Endothelial cell of umbilical vein (primary cell): ENCODE data around the gene ACTN3. TPM values are rescaled to one million over a fixed set of nuclear protein-coding genes. Genes with fewer than 3 reads are reported as not detected.
A peak's percentile ranks its signal among the peaks of the same experiment; 100 is the strongest.

ENCODE experiments used
- BruUV-seq: library from RNA; stranded (reverse); fragments of 400-500 nt; replicated peaks from 2 replicates; lab custom pipeline; 2021; lab: Mats Ljungman, UMichigan
- CTCF ChIA-PET: fragments of 300-600, 350-600 bp; sonication (Branson Sonifier 250); formaldehyde crosslinking; loops from one replicate; lab custom pipeline; 2021; ENCODE audit warnings: antibody characterized with exemption, inconsistent platforms; lab: Charles Lee
- POLR2A ChIA-PET: fragments of 300-600, 350-600 bp; sonication (Branson Sonifier 250); formaldehyde crosslinking; loops from one replicate; lab custom pipeline; 2021; ENCODE audit warnings: antibody characterized with exemption, inconsistent platforms; lab: Charles Lee
- DNase-seq: peaks from one replicate; pipeline ENCODE4 v3.0.0-alpha.2; 2011; ENCODE audit warnings: low read depth, low spot score
- FAIRE-seq: peaks from 2 replicates; lab custom pipeline; 2011; peaks lifted over from hg19 to GRCh38; lab: Jason Lieb, UNC
- H2AFZ ChIP-seq: 2 replicates; pipeline ENCODE4 v1.6.0; 2012; ENCODE audit warnings: low read depth, low read length, control low read depth, inconsistent platforms
- H3K27ac ChIP-seq: 2 replicates; pipeline ENCODE4 v1.5.1; 2011; ENCODE audit warnings: low read depth, mild to moderate bottlenecking, control low read depth, low read length, moderate library complexity; ENCODE audit not compliant: insufficient read depth
- H3K27me3 ChIP-seq, 2 experiments: 2 replicates each; pipeline versions ENCODE4 v1.6.0 to v1.6.1; 2011; ENCODE audit warnings: low read length in 2 of 2, mixed read lengths in 1 of 2; ENCODE audit not compliant: control insufficient read depth in 2 of 2, insufficient read depth in 2 of 2
- H3K36me3 ChIP-seq, 2 experiments: 2 replicates in 1 of 2; 3 replicates in 1 of 2; pipeline ENCODE4 v1.5.1; 2011; ENCODE audit warnings: low read length in 2 of 2, mild to moderate bottlenecking in 1 of 2, moderate library complexity in 1 of 2; ENCODE audit not compliant: control insufficient read depth in 2 of 2, insufficient read depth in 2 of 2; ENCODE audit errors: extremely low read depth in 1 of 2
- H3K4me1 ChIP-seq: 3 replicates; pipeline ENCODE4 v1.5.1; 2011; ENCODE audit warnings: mild to moderate bottlenecking, low read length; ENCODE audit not compliant: control insufficient read depth, insufficient read depth; ENCODE audit errors: extremely low read depth
- H3K4me2 ChIP-seq: 2 replicates; pipeline ENCODE4 v1.6.1; 2011; ENCODE audit warnings: low read length, control low read depth, mixed read lengths; ENCODE audit not compliant: insufficient read depth
- H3K4me3 ChIP-seq, 3 experiments: fragments of 200-600 bp in 1 of 3; sonication (generic), shearing (Covaris generic) in 1 of 3; replicated peaks in 1 of 3; 2 replicates each; pipeline ENCODE4 v1.5.1; 2011 to 2016; ENCODE audit warnings: control low read depth in 3 of 3, low read length in 3 of 3, mild to moderate bottlenecking in 2 of 3, inconsistent platforms in 1 of 3, low read depth in 1 of 3, moderate library complexity in 1 of 3; ENCODE audit not compliant: insufficient read depth in 1 of 3
- H3K79me2 ChIP-seq: 2 replicates; pipeline ENCODE4 v1.6.0; 2012; ENCODE audit warnings: low read length, inconsistent platforms; ENCODE audit not compliant: control insufficient read depth, insufficient read depth
- H3K9ac ChIP-seq: replicated peaks from 2 replicates; pipeline ENCODE3; 2011; ENCODE audit warnings: low read length, control low read depth; ENCODE audit not compliant: insufficient read depth; ENCODE audit errors: extremely low read depth
- H3K9me1 ChIP-seq: replicated peaks from 3 replicates; pipeline ENCODE4 v1.6.0; 2011; ENCODE audit warnings: mild to moderate bottlenecking, low read length; ENCODE audit not compliant: control insufficient read depth, insufficient read depth; ENCODE audit errors: extremely low read depth
- H3K9me3 ChIP-seq: replicated peaks from 2 replicates; pipeline ENCODE4 v1.5.1; 2012; ENCODE audit warnings: low read length, inconsistent platforms; ENCODE audit not compliant: control insufficient read depth, insufficient read depth
- H4K20me1 ChIP-seq: replicated peaks from 2 replicates; pipeline ENCODE3; 2011; ENCODE audit warnings: mild to moderate bottlenecking, low read length; ENCODE audit not compliant: control insufficient read depth, insufficient read depth; ENCODE audit errors: extremely low read depth
- CTCF ChIP-seq, 2 donors: IDR thresholded peaks; 1 replicate in 1 of 2; 2 replicates in 1 of 2; pipeline ENCODE4 v1.5.1; 2011; ENCODE audit warnings: low read length in 2 of 2, mild to moderate bottlenecking in 2 of 2, moderate library complexity in 2 of 2, control low read depth in 1 of 2, inconsistent platforms in 1 of 2, low read depth in 1 of 2; ENCODE audit not compliant: insufficient read depth in 1 of 2; ENCODE audit errors: extremely low read depth in 1 of 2
- EZH2 ChIP-seq: IDR thresholded peaks from 2 replicates; pipeline ENCODE4 v1.6.1; 2012; ENCODE audit warnings: borderline replicate concordance, low read depth, mild to moderate bottlenecking, moderate library complexity, low read length, inconsistent platforms; ENCODE audit not compliant: severe bottlenecking
- FOS ChIP-seq: IDR thresholded peaks from 2 replicates; pipeline ENCODE4 v1.6.1; 2011; ENCODE audit warnings: mild to moderate bottlenecking, low read length, moderate library complexity, borderline replicate concordance; ENCODE audit not compliant: insufficient read depth
- GATA2 ChIP-seq: IDR thresholded peaks from 2 replicates; pipeline ENCODE4 v1.7.0; 2011; ENCODE audit warnings: low read depth, mild to moderate bottlenecking, moderate library complexity, mixed read lengths, low read length; ENCODE audit not compliant: insufficient read length, insufficient read depth
- JUN ChIP-seq: IDR thresholded peaks from 2 replicates; pipeline ENCODE4 v1.6.1; 2011; ENCODE audit warnings: borderline replicate concordance, low read depth; ENCODE audit not compliant: insufficient read length, insufficient read depth
- MAX ChIP-seq: IDR thresholded peaks from 2 replicates; pipeline ENCODE4 v1.6.1; 2011; ENCODE audit not compliant: insufficient read depth, insufficient read length
- MYC ChIP-seq: IDR thresholded peaks from one replicate; pipeline ENCODE4 v1.6.1; 2011; ENCODE audit warnings: mild to moderate bottlenecking, low read depth, low read length
- POLR2A ChIP-seq: IDR thresholded peaks from 2 replicates; pipeline ENCODE4 v1.6.1; 2012; ENCODE audit warnings: low read depth, mild to moderate bottlenecking, control low read depth, low read length
- POLR2AphosphoS5 ChIP-seq: IDR thresholded peaks from 2 replicates; pipeline ENCODE4 v1.6.1; 2012; ENCODE audit warnings: low read depth, mild to moderate bottlenecking, control low read depth, low read length, moderate library complexity; ENCODE audit not compliant: insufficient read depth
- dilution Hi-C: fragments of 300-500 bp; cut with MboI; formaldehyde crosslinking; loops from one replicate; pipeline ENCODE4 v1.15.0; 2019; ENCODE audit warnings: low sequenced_read_pairs; ENCODE audit not compliant: extremely low pct_ligation_motif_present
- intact Hi-C: fragments of 100-400 bp; cut with micrococcal nuclease; formaldehyde crosslinking; loops from one replicate; pipeline ENCODE4 v1.10.0; 2022
- polyA plus RNA-seq, 4 experiments: library from polyadenylated mRNA; depleted of rRNA in 3 of 4; stranded (reverse) in 3 of 4; unstranded in 1 of 4; fragments of >200 nt; gene quantifications; 2 replicates each; pipeline versions ENCODE4 v1.2.1 to v1.2.3, GENCODE V29; 2011 to 2012; ENCODE audit warnings: missing spikeins in 1 of 4
- total RNA-seq: library from RNA; stranded (reverse); gene quantifications from 2 replicates; pipeline ENCODE4 v1.2.3, GENCODE V29; 2021

The ACTN3 gene
- total and polyA plus RNA-seq, 2 donors (not counting 3 experiments of a cell fraction or from before 2014, with no cell fraction given) = 0.17 to 0.18 TPM

GRCh38 chr11:66568124-66568916, 21.6 kb downstream of the ACTN3 start, which contains the start of gene CTSF:
TSS of gene CTSF (minus strand) at chr11:66568606. CDS start at chr11:66568486, 120 bp downstream.
- Histone ChIP-seq H3K4me3 (peak within 1 kb of the TSS in 1 of 3 experiments; percentile 44), H3K9me1 (no peaks in the 10 kb centered on the region), H3K9ac (no peak within 1 kb of the TSS), H3K79me2 (no peaks in the 10 kb centered on the region), H2AFZ (peak within 1 kb of the TSS; percentile 70), H3K9me3 (no peaks in the 10 kb centered on the region), H4K20me1 (no peaks in the 10 kb centered on the region), H3K36me3 (no peaks in the 10 kb centered on the region), H3K4me1 (peaks cover 3% of the 10 kb centered on the region), H3K4me2 (peak within 1 kb of the TSS; percentile 69), H3K27me3 (no peaks in the 10 kb centered on the region), H3K27ac (no peak within 1 kb of the TSS)
- ChIA-PET POLR2A (interaction anchor here (0.6 to 1.8 kb wide), 4 partner anchors 48 to 364 kb away, joined by 3 to 4 read pairs (median 3); partner anchors contain the start of genes BBS1, RBM14 and RBM4), CTCF (interaction anchor here (0.8 to 2.9 kb wide), 8 partner anchors 9 to 110 kb away, joined by 3 to 18 read pairs (median 6); partner anchors contain the start of genes ACTN3, CCDC87, CCS and RBM4B)
- dilution Hi-C loops (no loop called here), intact Hi-C loops (no loop called here)
- DNase-seq (peak; percentile 85), FAIRE-seq (peak; percentile 87)
- no TSS peak for BruUV-seq
- no peak for TF ChIP-seq EZH2
- peak; percentile 95 for TF ChIP-seq MAX

GRCh38 chr11:66569076-66569475, 22.4 kb downstream of the ACTN3 start:
- no peak for FAIRE-seq
- H3K36me3 ChIP-seq = no peaks in the 10 kb centered on the region
- no peaks in the 10 kb centered on the region for H3K9me3 ChIP-seq
- ChIA-PET CTCF (interaction anchor here (0.8 to 2.9 kb wide), 9 partner anchors 9 to 183 kb away, joined by 3 to 18 read pairs (median 5); partner anchors contain the start of genes ACTN3, CCDC87, CCS and RBM4B), POLR2A (interaction anchor here (0.8 kb wide), 1 partner anchor 58 kb away, joined by 3 read pairs; the partner anchor contains the start of gene BBS1)
- no TSS peak for BruUV-seq
- peaks cover 3% of the 10 kb centered on the region for H3K4me1 ChIP-seq
- no peak overlapping the region for H3K27ac ChIP-seq
- no peaks in the 10 kb centered on the region for H3K27me3 ChIP-seq
- intact Hi-C loops (no loop called here), dilution Hi-C loops (no loop called here)
- no peaks in the 10 kb centered on the region for H3K79me2 ChIP-seq
- TF ChIP-seq EZH2 = no peak
- TF ChIP-seq FOS = no peak
- no peak for TF ChIP-seq GATA2
- TF ChIP-seq POLR2AphosphoS5 = no peak
- no peak for TF ChIP-seq CTCF (IDR thresholded peaks at IDR 0.05; ENCODE audit: extremely low read depth in 1 of 2, insufficient read depth in 1 of 2, low read depth in 1 of 2, low read length in 2 of 2)
- no peak for TF ChIP-seq POLR2A
- TF ChIP-seq MAX = no peak
- TF ChIP-seq MYC = no peak
- no peak for TF ChIP-seq JUN
- no peak overlapping the region for H3K4me3 ChIP-seq
- H2AFZ ChIP-seq = no peak overlapping the region
- no peaks in the 10 kb centered on the region for H3K9me1 ChIP-seq
- no peak overlapping the region for H3K9ac ChIP-seq
- no peak for DNase-seq
- no peaks in the 10 kb centered on the region for H4K20me1 ChIP-seq
- H3K4me2 ChIP-seq = no peak overlapping the region
